Lower lobe of right lung (tissue), 2 donors: ENCODE results near the gene ELK4. TPM values are rescaled to one million over a fixed set of nuclear protein-coding genes. Genes with fewer than 3 reads are reported as not detected.

ENCODE experiments used
- ATAC-seq, 2 donors: fragments of 200-7000 bp; cut with Tn5 transposase; one replicate each; pipeline ENCODE4 v1.9.1; 2020 to 2022; ENCODE audit warnings: mild to moderate bottlenecking in 2 of 2, moderate library complexity in 2 of 2
- DNase-seq: peaks from one replicate; pipeline ENCODE4 v3.0.0-alpha.2; 2020
- H3K27ac ChIP-seq: fragments of 200-600 bp; one replicate; pipeline ENCODE4 v1.8.0; 2022
- H3K27me3 ChIP-seq: fragments of 200-600 bp; one replicate; pipeline ENCODE4 v1.8.0; 2022; ENCODE audit warnings: low read depth
- H3K36me3 ChIP-seq: fragments of 200-600 bp; one replicate; pipeline ENCODE4 v1.8.0; 2022; ENCODE audit warnings: mild to moderate bottlenecking
- H3K4me1 ChIP-seq: fragments of 200-600 bp; one replicate; pipeline ENCODE4 v1.8.0; 2022
- H3K4me3 ChIP-seq: fragments of 200-600 bp; one replicate; pipeline ENCODE4 v1.8.0; 2022; ENCODE audit warnings: mild to moderate bottlenecking
- H3K9me3 ChIP-seq: fragments of 200-600 bp; one replicate; pipeline ENCODE4 v1.8.0; 2022
- CTCF ChIP-seq: fragments of 200-600 bp; IDR thresholded peaks from one replicate; pipeline ENCODE4 v1.8.0; 2022; ENCODE audit warnings: antibody characterized with exemption, mild to moderate bottlenecking
- intact Hi-C: fragments of 100-400 bp; cut with DNase I; formaldehyde crosslinking; loops from one replicate; pipeline ENCODE4 v1.11.0; 2022
- total RNA-seq: library from RNA; stranded (reverse); fragmentation: NEBNext Ultra II Directional; extraction: Animal tissue kit (Norgen Biotek cat#: 25700); gene quantifications from one replicate; pipeline ENCODE4 v1.2.1, GENCODE V29; 2021
- donor health status: DM: no; HTN: yes; CAD: no; lungs with severe emphysema.

Gene ELK4
- total RNA-seq, 1 donor from 2014 or later = 62.8 TPM

- ATAC-seq (no peak), DNase-seq (no peak)
- TF ChIP-seq CTCF = no peak
- H3K27ac ChIP-seq = no peak overlapping the region
- H3K9me3 ChIP-seq = no peaks in the 10 kb centered on the region
- H3K36me3 ChIP-seq = no peaks in the 10 kb centered on the region
- H3K4me3 ChIP-seq = no peak overlapping the region
- intact Hi-C loops = no loop called here
- no peaks in the 10 kb centered on the region for H3K27me3 ChIP-seq
- peaks cover 27% of the 10 kb centered on the region for H3K4me1 ChIP-seq
Measured at GRCh38 chr1:205585835-205586785, 45.7 kb downstream of the ELK4 start.

DNA sequence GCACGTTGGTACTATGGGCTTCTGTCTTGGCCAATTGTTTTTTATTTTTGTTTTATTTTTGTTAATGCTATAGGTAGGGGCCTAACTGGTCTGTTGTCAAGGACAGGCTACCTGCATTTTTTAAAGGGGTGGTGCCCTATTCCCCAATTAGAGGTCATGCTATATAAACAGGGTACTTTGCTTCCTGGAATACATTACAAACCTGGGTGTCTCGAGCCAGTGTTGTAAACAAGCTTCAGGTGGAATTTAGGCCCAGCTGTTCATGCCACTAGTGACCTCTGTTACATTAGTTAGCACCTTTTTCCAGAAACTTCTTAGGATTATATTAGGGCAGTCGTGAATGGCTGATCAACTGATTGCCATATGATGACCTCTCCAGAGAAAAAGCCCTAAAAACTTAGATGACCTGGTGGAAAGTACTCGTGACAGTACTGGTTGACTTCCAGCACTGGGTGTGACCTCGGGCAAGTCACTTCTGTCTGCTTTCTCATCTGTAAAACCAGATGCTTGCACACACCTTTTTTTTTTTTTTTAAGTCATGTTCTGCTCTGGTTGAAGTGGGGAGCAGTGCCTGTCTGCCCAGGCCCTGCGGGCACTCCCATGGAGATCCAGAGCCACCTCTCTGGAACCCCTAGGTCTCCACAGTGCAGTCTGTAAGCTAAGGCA is 46.5 kb downstream of the ELK4 start:
- no peaks in the 10 kb centered on the region for H3K36me3 ChIP-seq
- no peak for TF ChIP-seq CTCF
- no peak overlapping the region for H3K4me3 ChIP-seq
- no peak overlapping the region for H3K27ac ChIP-seq
- H3K4me1 ChIP-seq = peaks cover 27% of the 10 kb centered on the region
- H3K27me3 ChIP-seq = no peaks in the 10 kb centered on the region
- ATAC-seq (no peak), DNase-seq (no peak)
- intact Hi-C loops = no loop called here
- H3K9me3 ChIP-seq = no peaks in the 10 kb centered on the region

GRCh38 chr1:205584732-205585131 is 47.1 kb downstream of the ELK4 start:
- no peaks in the 10 kb centered on the region for H3K36me3 ChIP-seq
- peak; percentile 36 for TF ChIP-seq CTCF
- no peak overlapping the region for H3K27ac ChIP-seq
- peaks cover 27% of the 10 kb centered on the region for H3K4me1 ChIP-seq
- no peak for DNase-seq
- H3K27me3 ChIP-seq = no peaks in the 10 kb centered on the region
- H3K9me3 ChIP-seq = no peaks in the 10 kb centered on the region
- no peak for ATAC-seq
- intact Hi-C loops = no loop called here
- H3K4me3 ChIP-seq = no peak overlapping the region

- Histone ChIP-seq H3K4me3 (no peak overlapping the region), H3K36me3 (no peaks in the 10 kb centered on the region), H3K9me3 (no peaks in the 10 kb centered on the region), H3K27ac (peak overlapping the region; percentile 71), H3K27me3 (no peaks in the 10 kb centered on the region), H3K4me1 (peaks cover 24% of the 10 kb centered on the region)
- ATAC-seq (no peak), DNase-seq (no peak)
- no peak for TF ChIP-seq CTCF
- intact Hi-C loops = no loop called here
Measured at GRCh38 chr1:205583461-205584130, 48.2 kb downstream of the ELK4 start.

- DNase-seq (no peak), ATAC-seq (peak; percentile 44 to 48)
- Histone ChIP-seq H3K4me3 (no peak overlapping the region), H3K27me3 (no peaks in the 10 kb centered on the region), H3K9me3 (no peaks in the 10 kb centered on the region), H3K4me1 (peaks cover 16% of the 10 kb centered on the region), H3K36me3 (no peaks in the 10 kb centered on the region), H3K27ac (peak overlapping the region; percentile 71)
- TF ChIP-seq CTCF = no peak
- intact Hi-C loops = no loop called here
Measured at GRCh38 chr1:205582471-205583291, 49.1 kb downstream of the ELK4 start.
